Measurements from ENCODE around the gene SEMA6C.

- TF ChIP-seq POLR2A (IDR thresholded peaks at IDR 0.05), result no peak
- no peak for TF ChIP-seq CTCF (IDR thresholded peaks at IDR 0.05)
These were observed 47.4 kb upstream of the SEMA6C start for GRCh38 chr1:151193856-151194255.

Measured in esophagus squamous epithelium (tissue), 4 donors.